ENCODE data around the gene NAT14.
"Not testable (repeated sequence)": the region's sequence is repeated elsewhere in the genome, so short reads cannot be mapped to it uniquely, and the experiment has no call there.

The NAT14 gene

GRCh38 chr19:55504252-55504603 lies 19.2 kb downstream of the NAT14 start:
- no peak for DNase-seq

- DNase-seq = no peak
Measured at GRCh38 chr19:55504981-55505380, 20.0 kb downstream of the NAT14 start.

GRCh38 chr19:55508120-55508519 lies 23.1 kb downstream of the NAT14 start:
- DNase-seq = no peak

GRCh38 chr19:55516878-55517620 lies 32.1 kb downstream of the NAT14 start:
- peak; percentile 98 for DNase-seq

- DNase-seq = no peak
Measured at GRCh38 chr19:55519451-55520311, 34.7 kb downstream of the NAT14 start.

- DNase-seq = no peak
Measured at GRCh38 chr19:55520691-55521292, 35.8 kb downstream of the NAT14 start.

GRCh38 chr19:55525289-55526101 lies 40.5 kb downstream of the NAT14 start:
- no peak for DNase-seq

GRCh38 chr19:55526216-55527196 lies 41.5 kb downstream of the NAT14 start:
- DNase-seq = peak; percentile 59

- DNase-seq = no peak
Measured at GRCh38 chr19:55527197-55528029, 42.4 kb downstream of the NAT14 start.

- peak; percentile 90 for DNase-seq
Measured at GRCh38 chr19:55528030-55528803, 43.2 kb downstream of the NAT14 start.

GRCh38 chr19:55529636-55530234 lies 44.7 kb downstream of the NAT14 start:
- DNase-seq = no peak

- no peak for DNase-seq
Measured at GRCh38 chr19:55530996-55531395, 46.0 kb downstream of the NAT14 start.

- not testable (repeated sequence) for DNase-seq
Measured at GRCh38 chr19:55534280-55534679, 49.3 kb downstream of the NAT14 start.

- DNase-seq = no peak
Measured at GRCh38 chr19:55535173-55535964, 50.4 kb downstream of the NAT14 start.

GRCh38 chr19:55535965-55536350 lies 51.0 kb downstream of the NAT14 start:
- no peak for DNase-seq

GRCh38 chr19:55536366-55536765 lies 51.4 kb downstream of the NAT14 start:
- no peak for DNase-seq

Measured in NCI-H2227 treated with DMSO at 0.1 percent for 48 hours (cell line).